K562 (cell line): ENCODE measurements around the gene URM1.

ENCODE experiments used
- CTCF ChIP-seq, 3 experiments: IDR thresholded peaks in 2 of 3; conservative IDR thresholded peaks in 1 of 3; 2 replicates each; pipeline ENCODE4 v1.5.1; 2011 to 2012; ENCODE audit warnings: low read length in 3 of 3, mild to moderate bottlenecking in 3 of 3, control low read depth in 2 of 3, improper control_type of control experiment in 1 of 3, inconsistent platforms in 1 of 3, low read depth in 1 of 3, mixed read lengths in 1 of 3, moderate library complexity in 1 of 3; ENCODE audit not compliant: insufficient read depth in 2 of 3
- E2F1 ChIP-seq: sonication (generic); formaldehyde crosslinking; IDR thresholded peaks from 2 replicates; pipeline ENCODE4 v1.8.1; 2023; ENCODE audit warnings: mild to moderate bottlenecking, missing genetic modification reagents, moderate library complexity
- E2F5 ChIP-seq: sonication (generic); formaldehyde crosslinking; IDR thresholded peaks from 2 replicates; pipeline ENCODE4 v1.8.0; 2022; ENCODE audit warnings: mild to moderate bottlenecking, missing genetic modification reagents
- GATAD2B ChIP-seq: fragments of 450-650 bp; IDR thresholded peaks from 2 replicates; pipeline ENCODE4 v1.6.1; 2017; ENCODE audit warnings: mild to moderate bottlenecking, borderline replicate concordance
- KDM5B ChIP-seq: fragments of 200-600 bp; sonication (generic); IDR thresholded peaks from 2 replicates; pipeline ENCODE4 v1.6.1; 2012; ENCODE audit warnings: low read depth, mild to moderate bottlenecking, moderate library complexity, low read length, control low read depth, inconsistent platforms; ENCODE audit not compliant: insufficient replicate concordance
- POLR2A ChIP-seq: fragments of 450-650 bp; conservative IDR thresholded peaks from 2 replicates; pipeline ENCODE4 v1.6.1; 2016
- PRPF4 ChIP-seq: fragments of 200-400 bp; formaldehyde crosslinking; IDR thresholded peaks from one replicate; pipeline ENCODE4 v1.6.1; 2017; ENCODE audit warnings: low read length, low read depth, mild to moderate bottlenecking; ENCODE audit not compliant: insufficient read depth, poor library complexity, severe bottlenecking
- SAFB ChIP-seq: fragments of 200-400 bp; formaldehyde crosslinking; IDR thresholded peaks from 2 replicates; pipeline ENCODE4 v1.6.1; 2017; ENCODE audit warnings: low read depth, low read length, borderline replicate concordance
- ZNF134 ChIP-seq: fragments of 250-450 bp; sonication (Bioruptor Pico); conservative IDR thresholded peaks from 2 replicates; pipeline ENCODE4 v1.4.0; 2020

GRCh38 chr9:128384801-128385495 is 13.8 kb downstream of the URM1 start:
- TF ChIP-seq E2F5 = no peak
- no peak for TF ChIP-seq GATAD2B
- TF ChIP-seq PRPF4 = no peak
- no peak for TF ChIP-seq POLR2A
- TF ChIP-seq CTCF (IDR thresholded peaks at IDR 0.05 in 2 of 3, conservative IDR thresholded peaks at IDR 0.05 in 1 of 3; ENCODE audit: insufficient read depth in 2 of 3, low read depth in 1 of 3, low read length in 3 of 3) = no peak
- no peak for TF ChIP-seq E2F1 (CRISPR knock-in tag)
- no peak for TF ChIP-seq SAFB
- no peak for TF ChIP-seq ZNF134
- no peak for TF ChIP-seq KDM5B
